MG63 (cell line): ENCODE measurements around the gene CROCC2. TPM values are rescaled to one million over a fixed set of nuclear protein-coding genes. Genes with fewer than 3 reads are reported as not detected.

Source experiments
- DNase-seq: peaks from one replicate; pipeline ENCODE4 v3.0.0-alpha.2; 2020
- H3K27me3 ChIP-seq: fragments of 250-450 bp; sonication (Bioruptor Pico); 2 replicates; pipeline ENCODE4 v1.5.1; 2020; ENCODE audit warnings: mild to moderate bottlenecking, moderate library complexity
- H3K36me3 ChIP-seq: fragments of 250-450 bp; sonication (Bioruptor Pico); 2 replicates; pipeline ENCODE4 v1.5.1; 2020; ENCODE audit warnings: mild to moderate bottlenecking, moderate library complexity
- H3K4me3 ChIP-seq: fragments of 250-450 bp; sonication (Bioruptor Pico); 2 replicates; pipeline ENCODE4 v1.5.1; 2020; ENCODE audit warnings: mild to moderate bottlenecking, moderate library complexity
- H3K9me3 ChIP-seq: fragments of 250-450 bp; sonication (Bioruptor Pico); 2 replicates; pipeline ENCODE4 v1.5.1; 2020; ENCODE audit warnings: mild to moderate bottlenecking, moderate library complexity
- total RNA-seq: library from RNA; depleted of rRNA; stranded (reverse); fragments of >200 nt; shearing (Covaris generic); gene quantifications from 2 replicates; pipeline ENCODE4 v1.2.3, GENCODE V29; 2014; ENCODE audit warnings: low replicate concordance

Gene CROCC2
- total RNA-seq, 1 experiment from 2014 or later = not detected

GRCh38 chr2:240873805-240874714 is 32.1 kb upstream of the CROCC2 start:
- DNase-seq = no peak

GRCh38 chr2:240874715-240875227 is 31.4 kb upstream of the CROCC2 start:
- Histone ChIP-seq H3K27me3 (no peaks in the 10 kb centered on the region), H3K36me3 (no peaks in the 10 kb centered on the region), H3K4me3 (no peak overlapping the region), H3K9me3 (no peaks in the 10 kb centered on the region)
- no peak for DNase-seq

More at GRCh38 chr2:240873805-240874714, 32.1 kb upstream of the CROCC2 start:
- H3K27me3 ChIP-seq = no peaks in the 10 kb centered on the region
- no peaks in the 10 kb centered on the region for H3K36me3 ChIP-seq
- H3K4me3 ChIP-seq = no peak overlapping the region
- H3K9me3 ChIP-seq = no peaks in the 10 kb centered on the region

GRCh38 chr2:240875228-240876034 is 30.7 kb upstream of the CROCC2 start:
- Histone ChIP-seq H3K4me3 (no peak overlapping the region), H3K27me3 (no peaks in the 10 kb centered on the region), H3K9me3 (no peaks in the 10 kb centered on the region), H3K36me3 (no peaks in the 10 kb centered on the region)
- DNase-seq = no peak

GRCh38 chr2:240876035-240876474 is 30.1 kb upstream of the CROCC2 start:
- DNase-seq = no peak
- H3K36me3 ChIP-seq = no peaks in the 10 kb centered on the region
- no peaks in the 10 kb centered on the region for H3K27me3 ChIP-seq
- no peaks in the 10 kb centered on the region for H3K9me3 ChIP-seq
- H3K4me3 ChIP-seq = no peak overlapping the region

- Histone ChIP-seq H3K4me3 (no peak overlapping the region), H3K27me3 (no peaks in the 10 kb centered on the region), H3K9me3 (no peaks in the 10 kb centered on the region), H3K36me3 (no peaks in the 10 kb centered on the region)
- DNase-seq = no peak
Measured at GRCh38 chr2:240876475-240877251, 29.5 kb upstream of the CROCC2 start.

- Histone ChIP-seq H3K9me3 (no peaks in the 10 kb centered on the region), H3K36me3 (no peaks in the 10 kb centered on the region), H3K4me3 (no peak overlapping the region), H3K27me3 (no peaks in the 10 kb centered on the region; the same call in 1 of the 2 replicates)
- DNase-seq = no peak
Measured at GRCh38 chr2:240877460-240878340, 28.4 kb upstream of the CROCC2 start.

- no peaks in the 10 kb centered on the region for H3K9me3 ChIP-seq
- DNase-seq = no peak
- H3K27me3 ChIP-seq = no peaks in the 10 kb centered on the region; the same call in 1 of the 2 replicates
- H3K4me3 ChIP-seq = no peak overlapping the region
- no peaks in the 10 kb centered on the region for H3K36me3 ChIP-seq
Measured at GRCh38 chr2:240878341-240878936, 27.7 kb upstream of the CROCC2 start.

- no peak for DNase-seq
Measured at GRCh38 chr2:240879105-240879504, 27.0 kb upstream of the CROCC2 start.

GRCh38 chr2:240881913-240882312 is 24.2 kb upstream of the CROCC2 start:
- DNase-seq = no peak
- no peak overlapping the region for H3K4me3 ChIP-seq
- no peaks in the 10 kb centered on the region for H3K9me3 ChIP-seq
- H3K27me3 ChIP-seq = no peaks in the 10 kb centered on the region; the same call in 1 of the 2 replicates
- no peaks in the 10 kb centered on the region for H3K36me3 ChIP-seq

More at GRCh38 chr2:240879105-240879504, 27.0 kb upstream of the CROCC2 start:
- H3K9me3 ChIP-seq = no peaks in the 10 kb centered on the region
- no peaks in the 10 kb centered on the region; the same call in 1 of the 2 replicates for H3K27me3 ChIP-seq
- H3K36me3 ChIP-seq = no peaks in the 10 kb centered on the region
- no peak overlapping the region for H3K4me3 ChIP-seq

GRCh38 chr2:240884221-240884620 is 21.9 kb upstream of the CROCC2 start:
- Histone ChIP-seq H3K4me3 (no peak overlapping the region), H3K9me3 (no peaks in the 10 kb centered on the region), H3K27me3 (no peaks in the 10 kb centered on the region; the same call in 1 of the 2 replicates), H3K36me3 (no peaks in the 10 kb centered on the region)
- DNase-seq = no peak

GRCh38 chr2:240884745-240885144 is 21.4 kb upstream of the CROCC2 start:
- Histone ChIP-seq H3K9me3 (no peaks in the 10 kb centered on the region), H3K4me3 (no peak overlapping the region), H3K27me3 (no peaks in the 10 kb centered on the region; the same call in 1 of the 2 replicates), H3K36me3 (no peaks in the 10 kb centered on the region)
- DNase-seq = no peak

- DNase-seq = no peak
- H3K27me3 ChIP-seq = no peaks in the 10 kb centered on the region; the same call in 1 of the 2 replicates
- no peaks in the 10 kb centered on the region for H3K9me3 ChIP-seq
- H3K36me3 ChIP-seq = no peaks in the 10 kb centered on the region
- H3K4me3 ChIP-seq = no peak overlapping the region
Measured at GRCh38 chr2:240885566-240885965, 20.6 kb upstream of the CROCC2 start.

GRCh38 chr2:240886023-240886565 is 20.0 kb upstream of the CROCC2 start:
- H3K27me3 ChIP-seq = no peaks in the 10 kb centered on the region; the same call in 1 of the 2 replicates
- no peaks in the 10 kb centered on the region for H3K9me3 ChIP-seq
- H3K4me3 ChIP-seq = no peak overlapping the region
- no peak for DNase-seq
- H3K36me3 ChIP-seq = no peaks in the 10 kb centered on the region

GRCh38 chr2:240886678-240887609 is 19.2 kb upstream of the CROCC2 start:
- H3K27me3 ChIP-seq = no peaks in the 10 kb centered on the region; the same call in 1 of the 2 replicates
- no peaks in the 10 kb centered on the region for H3K36me3 ChIP-seq
- DNase-seq = no peak
- no peak overlapping the region for H3K4me3 ChIP-seq
- H3K9me3 ChIP-seq = no peaks in the 10 kb centered on the region
